Glutamatergic neuron (in vitro differentiated cells): ENCODE measurements around the gene NTN1. TPM values are rescaled to one million over a fixed set of nuclear protein-coding genes. Genes with fewer than 3 reads are reported as not detected.
A peak's percentile ranks its signal among the peaks of the same experiment; 100 is the strongest.

Experiments
- DNase-seq: peaks from one replicate; pipeline ENCODE4 v3.0.0; 2022
- H3K27ac Mint-ChIP-seq: one replicate; pipeline ENCODE4 v1.8.0; 2020; ENCODE audit warnings: mild to moderate bottlenecking, mixed read lengths, inconsistent platforms; ENCODE audit not compliant: unreplicated experiment
- H3K27me3 Mint-ChIP-seq: one replicate; pipeline ENCODE4 v1.8.0; 2020; ENCODE audit warnings: mild to moderate bottlenecking, moderate library complexity, mixed read lengths, inconsistent platforms; ENCODE audit not compliant: unreplicated experiment
- H3K36me3 Mint-ChIP-seq: one replicate; pipeline ENCODE4 v1.8.0; 2020; ENCODE audit warnings: mild to moderate bottlenecking, mixed read lengths, inconsistent platforms; ENCODE audit not compliant: unreplicated experiment
- H3K4me1 Mint-ChIP-seq: one replicate; pipeline ENCODE4 v1.8.0; 2020; ENCODE audit warnings: mild to moderate bottlenecking, low read depth, mixed read lengths, inconsistent platforms; ENCODE audit not compliant: unreplicated experiment
- H3K4me3 Mint-ChIP-seq: one replicate; pipeline ENCODE4 v1.8.0; 2020; ENCODE audit warnings: mild to moderate bottlenecking, mixed read lengths, inconsistent platforms; ENCODE audit not compliant: unreplicated experiment
- H3K9me3 Mint-ChIP-seq: one replicate; pipeline ENCODE4 v1.8.0; 2020; ENCODE audit warnings: mild to moderate bottlenecking, moderate library complexity, mixed read lengths, inconsistent platforms; ENCODE audit not compliant: unreplicated experiment
- CTCF ChIP-seq: fragments of 200-600 bp; sonication (generic); IDR thresholded peaks from one replicate; pipeline ENCODE4 v1.5.0; 2021; ENCODE audit not compliant: partially characterized antibody, unreplicated experiment
- total RNA-seq: library from RNA; stranded (reverse); fragmentation: NEBNext Ultra II Directional; extraction: Animal tissue kit (Norgen Biotek cat#: 25700); gene quantifications from one replicate; pipeline ENCODE4 v1.2.1, GENCODE V29; 2021; ENCODE audit not compliant: unreplicated experiment

NTN1 gene
- total RNA-seq, 1 donor from 2014 or later: 0.76 TPM

- no peaks in the 10 kb centered on the region for H3K27me3 Mint-ChIP-seq
- TF ChIP-seq CTCF: no peak
- peaks cover 10% of the 10 kb centered on the region for H3K9me3 Mint-ChIP-seq
- no peak for DNase-seq
- peaks cover 19% of the 10 kb centered on the region for H3K4me1 Mint-ChIP-seq
- no peak overlapping the region for H3K27ac Mint-ChIP-seq
- no peak overlapping the region for H3K4me3 Mint-ChIP-seq
- no peaks in the 10 kb centered on the region for H3K36me3 Mint-ChIP-seq
Measured at GRCh38 chr17:9192010-9192409, 170.7 kb downstream of the NTN1 start.

GRCh38 chr17:9195411-9195810 is 174.1 kb downstream of the NTN1 start:
- DNase-seq: no peak

GRCh38 chr17:9195961-9196670 is 174.8 kb downstream of the NTN1 start:
- Mint-ChIP-seq H3K9me3 (peaks cover 13% of the 10 kb centered on the region), H3K36me3 (no peaks in the 10 kb centered on the region), H3K4me1 (peaks cover 20% of the 10 kb centered on the region), H3K27ac (peak overlapping the region; percentile 21), H3K27me3 (no peaks in the 10 kb centered on the region), H3K4me3 (peak overlapping the region; percentile 60)
- TF ChIP-seq CTCF: no peak
- peak; percentile 78 for DNase-seq

More at GRCh38 chr17:9195411-9195810, 174.1 kb downstream of the NTN1 start:
- Mint-ChIP-seq H3K27me3 (no peaks in the 10 kb centered on the region), H3K4me1 (peaks cover 19% of the 10 kb centered on the region), H3K36me3 (no peaks in the 10 kb centered on the region), H3K9me3 (peaks cover 13% of the 10 kb centered on the region), H3K27ac (no peak overlapping the region), H3K4me3 (no peak overlapping the region)
- no peak for TF ChIP-seq CTCF

GRCh38 chr17:9199571-9200551 is 178.6 kb downstream of the NTN1 start:
- H3K27me3 Mint-ChIP-seq: no peaks in the 10 kb centered on the region

More at GRCh38 chr17:9199571-9200551, 178.6 kb downstream of the NTN1 start:
- Mint-ChIP-seq H3K27ac (peak overlapping the region; percentile 62), H3K4me1 (peaks cover 22% of the 10 kb centered on the region), H3K9me3 (peaks cover 9% of the 10 kb centered on the region), H3K36me3 (no peaks in the 10 kb centered on the region), H3K4me3 (no peak overlapping the region)
- TF ChIP-seq CTCF: no peak
- no peak for DNase-seq
